Ovary (tissue), 3 donors: Measurements from ENCODE around the gene SERPINB6.

ENCODE experiments used
- CTCF ChIP-seq, 3 donors: fragments of 450-650 bp in 2 of 3; fragments of 200-600 bp in 1 of 3; IDR thresholded peaks; one replicate each; pipeline versions ENCODE4 v1.5.1 to v1.8.0; 2016 to 2022; ENCODE audit warnings: antibody characterized with exemption in 3 of 3, mild to moderate bottlenecking in 1 of 3
- EP300 ChIP-seq: sonication (generic); formaldehyde crosslinking; IDR thresholded peaks from one replicate; pipeline ENCODE4 v1.6.1; 2017; ENCODE audit warnings: antibody characterized with exemption
- POLR2A ChIP-seq: fragments of 450-650 bp; IDR thresholded peaks from one replicate; pipeline ENCODE4 v1.6.1; 2017; ENCODE audit warnings: antibody characterized with exemption, mild to moderate bottlenecking, moderate library complexity
- donor health status: DM: no; HTN: no; CAD: no.

- TF ChIP-seq CTCF (IDR thresholded peaks at IDR 0.05) (no peak), POLR2A (no peak), EP300 (no peak)
These were observed 33.8 kb downstream of the SERPINB6 start for GRCh38 chr6:2937627-2938003.
